ENCODE data around the gene FOXF1.

- TF ChIP-seq CTCF (IDR thresholded peaks at IDR 0.05) (no peak), POLR2A (IDR thresholded peaks at IDR 0.05) (no peak)
Measured at GRCh38 chr16:86505185-86505898, 5.0 kb upstream of the FOXF1 start.

Measured in uterus (tissue), 2 donors.